AG04449 (cell line): ENCODE results near the gene PRXL2B.
A peak's percentile ranks its signal among the peaks of the same experiment; 100 is the strongest.

ENCODE experiments used
- CTCF ChIA-PET: fragments of 350-600 bp; formaldehyde crosslinking; extraction: SDS; loops from one replicate; lab custom pipeline; 2021; ENCODE audit warnings: antibody characterized with exemption; lab: Yijun Ruan, JAX
- POLR2A ChIA-PET: fragments of 400-600, 350-600 bp; formaldehyde crosslinking; extraction: SDS; loops from one replicate; lab custom pipeline; 2020; ENCODE audit warnings: antibody characterized with exemption, inconsistent platforms; lab: Yijun Ruan, JAX
- DNase-seq: peaks from one replicate; pipeline ENCODE4 v3.0.0-alpha.2; 2010; ENCODE audit warnings: low read depth, low spot score
- H3K4me3 ChIP-seq: 2 replicates; pipeline ENCODE4 v1.5.1; 2011; ENCODE audit warnings: low read depth, mild to moderate bottlenecking, control low read depth, low read length
- CTCF ChIP-seq: IDR thresholded peaks from one replicate; pipeline ENCODE4 v1.5.1; 2011; ENCODE audit warnings: mild to moderate bottlenecking, moderate library complexity, low read length, control low read depth, inconsistent platforms; ENCODE audit not compliant: insufficient read depth; ENCODE audit errors: missing control alignments

PRXL2B gene

DNA sequence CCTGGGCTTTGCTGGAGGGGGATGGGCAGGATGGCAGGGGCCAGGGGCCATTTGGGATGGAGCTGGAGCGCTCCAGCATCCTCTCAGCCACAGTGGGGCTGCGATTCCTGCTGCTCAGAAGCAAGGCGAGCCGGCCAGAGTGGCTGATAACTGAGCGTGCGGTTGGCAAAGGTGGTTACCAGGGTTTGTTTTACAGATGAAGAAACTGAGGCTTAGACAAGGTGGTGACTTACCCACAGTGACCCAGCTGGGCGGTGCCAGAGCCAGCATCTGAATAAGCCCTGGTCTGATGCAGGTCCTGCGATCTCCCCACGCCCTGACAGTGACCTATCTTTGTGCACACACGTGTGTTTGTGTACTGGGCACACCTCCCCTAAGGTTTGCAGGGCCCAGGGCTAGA lies 5.9 kb upstream of the PRXL2B start:
- TF ChIP-seq CTCF = no peak
- ChIA-PET POLR2A (no interaction called here), CTCF (interaction anchor here (1.3 kb wide), 1 partner anchor 166 kb away, joined by 4 read pairs; no protein-coding TSS in a partner anchor)
- no peak for DNase-seq
- no peak overlapping the region for H3K4me3 ChIP-seq

GRCh38 chr1:2582391-2582790 lies 4.2 kb upstream of the PRXL2B start:
- DNase-seq = no peak

GRCh38 chr1:2583331-2583791 lies 3.2 kb upstream of the PRXL2B start:
- DNase-seq = no peak
- POLR2A ChIA-PET = no interaction called here
- CTCF ChIA-PET = no interaction called here
- H3K4me3 ChIP-seq = no peak overlapping the region
- no peak for TF ChIP-seq CTCF

More at GRCh38 chr1:2582391-2582790, 4.2 kb upstream of the PRXL2B start:
- no peak for TF ChIP-seq CTCF
- H3K4me3 ChIP-seq = no peak overlapping the region
- CTCF ChIA-PET = no interaction called here
- POLR2A ChIA-PET = no interaction called here

GRCh38 chr1:2583871-2584351 lies 2.7 kb upstream of the PRXL2B start:
- TF ChIP-seq CTCF = no peak
- POLR2A ChIA-PET = no interaction called here
- CTCF ChIA-PET = interaction anchor here (0.9 to 1.7 kb wide), 3 partner anchors 12 to 36 kb away, joined by 3 to 6 read pairs (median 3); partner anchors contain the start of gene TNFRSF14
- no peak overlapping the region for H3K4me3 ChIP-seq
- no peak for DNase-seq

DNA sequence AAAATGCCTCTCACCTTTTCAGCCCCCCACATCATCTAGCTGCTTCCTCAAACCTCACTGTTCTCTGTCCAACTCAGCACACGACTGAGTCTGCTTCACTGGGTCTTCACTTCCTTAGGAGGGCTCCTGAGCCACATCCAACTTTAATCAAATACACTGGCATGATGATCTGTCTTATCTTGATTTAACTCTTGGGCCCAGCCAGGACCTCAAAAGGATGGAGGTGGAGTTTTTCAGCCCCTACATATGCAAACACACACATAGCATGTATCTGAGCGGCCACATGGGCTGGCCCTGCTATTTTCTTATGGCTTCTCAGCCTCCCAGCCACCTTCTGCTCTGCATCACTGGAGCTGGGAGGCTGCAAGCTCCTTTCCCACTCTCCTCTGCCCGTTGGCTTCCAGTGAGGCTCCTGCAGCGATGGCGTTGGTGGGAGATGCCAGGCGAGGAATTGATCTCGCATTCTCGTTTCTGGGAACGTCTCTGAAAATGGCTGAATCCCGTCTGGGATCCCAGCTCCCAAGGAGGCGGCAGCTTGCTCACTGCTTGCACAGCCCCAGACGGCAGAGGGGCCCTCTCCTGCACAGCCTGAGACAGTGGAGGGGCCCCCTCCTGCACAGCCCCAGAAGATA lies 1.8 kb upstream of the PRXL2B start:
- peak overlapping the region; percentile 78 for H3K4me3 ChIP-seq
- TF ChIP-seq CTCF = no peak
- ChIA-PET POLR2A (no interaction called here), CTCF (interaction anchor here (0.7 to 1.7 kb wide), 4 partner anchors 11 to 36 kb away, joined by 3 to 6 read pairs (median 3); partner anchors contain the start of gene TNFRSF14)
- DNase-seq = no peak

- ChIA-PET POLR2A (interaction anchor here (0.7 to 1.4 kb wide), 2 partner anchors 54 to 59 kb away, joined by 4 to 5 read pairs; partner anchors contain the start of gene PANK4), CTCF (interaction anchor here (1.4 to 1.7 kb wide), 2 partner anchors 14 to 37 kb away, joined by 3 to 6 read pairs; no protein-coding TSS in a partner anchor)
- DNase-seq = no peak
- TF ChIP-seq CTCF = no peak
- H3K4me3 ChIP-seq = peak overlapping the region; percentile 78
Measured at GRCh38 chr1:2585318-2586092, 1.1 kb upstream of the PRXL2B start.
